HG02588 (cell line): ENCODE data around the gene MKNK1.

ENCODE experiments used
- ATAC-seq: cut with Tn5 transposase; IDR thresholded peaks from one replicate; pipeline ENCODE4 v1.9.1; 2021; ENCODE audit warnings: mild to moderate bottlenecking, moderate library complexity; ENCODE audit not compliant: unreplicated experiment

The MKNK1 gene

GRCh38 chr1:46599059-46599970 lies 4.8 kb downstream of the MKNK1 start:
- ATAC-seq, result no peak

GRCh38 chr1:46596846-46597245 lies 7.2 kb downstream of the MKNK1 start:
- no peak for ATAC-seq

GRCh38 chr1:46596036-46596435 lies 8.0 kb downstream of the MKNK1 start:
- no peak for ATAC-seq

GRCh38 chr1:46595127-46595526 lies 8.9 kb downstream of the MKNK1 start:
- ATAC-seq, result no peak

GRCh38 chr1:46594063-46594462 lies 10.0 kb downstream of the MKNK1 start:
- no peak for ATAC-seq

- ATAC-seq, result no peak
Observed at GRCh38 chr1:46592823-46593222, 11.2 kb downstream of the MKNK1 start.

GRCh38 chr1:46589529-46589928 lies 14.5 kb downstream of the MKNK1 start:
- ATAC-seq, result no peak

- ATAC-seq, result no peak
Observed at GRCh38 chr1:46587069-46587468, 17.0 kb downstream of the MKNK1 start.

GRCh38 chr1:46585312-46585938 lies 18.6 kb downstream of the MKNK1 start:
- ATAC-seq, result no peak

GRCh38 chr1:46583494-46583893 lies 20.6 kb downstream of the MKNK1 start:
- no peak for ATAC-seq

GRCh38 chr1:46582972-46583371 lies 21.1 kb downstream of the MKNK1 start:
- no peak for ATAC-seq

- no peak for ATAC-seq
Observed at GRCh38 chr1:46581681-46582455, 22.2 kb downstream of the MKNK1 start.

GRCh38 chr1:46580140-46580903 lies 23.7 kb downstream of the MKNK1 start:
- ATAC-seq, result no peak

- no peak for ATAC-seq
Observed at GRCh38 chr1:46577671-46578070, 26.4 kb downstream of the MKNK1 start.

GRCh38 chr1:46576596-46576995 lies 27.5 kb downstream of the MKNK1 start:
- ATAC-seq, result no peak

- no peak for ATAC-seq
Observed at GRCh38 chr1:46575778-46576177, 28.3 kb downstream of the MKNK1 start.

GRCh38 chr1:46575300-46575699 lies 28.8 kb downstream of the MKNK1 start:
- ATAC-seq, result no peak

GRCh38 chr1:46571691-46572225 lies 32.3 kb downstream of the MKNK1 start:
- no peak for ATAC-seq

- no peak for ATAC-seq
Observed at GRCh38 chr1:46569884-46570725, 34.0 kb downstream of the MKNK1 start.

- ATAC-seq, result no peak
Observed at GRCh38 chr1:46569116-46569515, 35.0 kb downstream of the MKNK1 start.
